Stromal cell of bone marrow (primary cell): ENCODE results near the gene JAZF1.
A peak's percentile ranks its signal among the peaks of the same experiment; 100 is the strongest.
"Not testable (repeated sequence)": the region's sequence is repeated elsewhere in the genome, so short reads cannot be mapped to it uniquely, and the experiment has no call there.

Experiments used
- DNase-seq: peaks from one replicate; pipeline ENCODE4 v3.0.0-alpha.2; 2012; ENCODE audit warnings: low read depth

JAZF1 gene

GRCh38 chr7:27941522-27941921 is 239.1 kb downstream of the JAZF1 start:
- DNase-seq = no peak

- DNase-seq = no peak
Observed at GRCh38 chr7:27940341-27940740, 240.3 kb downstream of the JAZF1 start.

- DNase-seq = no peak
Observed at GRCh38 chr7:27939893-27940292, 240.7 kb downstream of the JAZF1 start.

GRCh38 chr7:27936768-27937102 is 243.9 kb downstream of the JAZF1 start:
- no peak for DNase-seq

- DNase-seq = no peak
Observed at GRCh38 chr7:27936047-27936767, 244.4 kb downstream of the JAZF1 start.

- DNase-seq = peak; percentile 56
Observed at GRCh38 chr7:27933671-27934565, 246.7 kb downstream of the JAZF1 start.

- DNase-seq = no peak
Observed at GRCh38 chr7:27930910-27931476, 249.6 kb downstream of the JAZF1 start.

- no peak for DNase-seq
Observed at GRCh38 chr7:27929127-27929526, 251.5 kb downstream of the JAZF1 start.

GRCh38 chr7:27928001-27928400 is 252.6 kb downstream of the JAZF1 start:
- no peak for DNase-seq

GRCh38 chr7:27925573-27926201 is 254.9 kb downstream of the JAZF1 start:
- no peak for DNase-seq

- DNase-seq = no peak
Observed at GRCh38 chr7:27923642-27923980, 257.0 kb downstream of the JAZF1 start.

- no peak for DNase-seq
Observed at GRCh38 chr7:27922907-27923641, 257.5 kb downstream of the JAZF1 start.

- not testable (repeated sequence) for DNase-seq
Observed at GRCh38 chr7:27922389-27922788, 258.2 kb downstream of the JAZF1 start.

- peak; percentile 87 for DNase-seq
Observed at GRCh38 chr7:27921081-27921836, 259.3 kb downstream of the JAZF1 start.

GRCh38 chr7:27920281-27920946 is 260.2 kb downstream of the JAZF1 start:
- DNase-seq = no peak

GRCh38 chr7:27918503-27918902 is 262.1 kb downstream of the JAZF1 start:
- DNase-seq = no peak

GRCh38 chr7:27917774-27918314 is 262.8 kb downstream of the JAZF1 start:
- no peak for DNase-seq

- no peak for DNase-seq
Observed at GRCh38 chr7:27917119-27917518, 263.5 kb downstream of the JAZF1 start.

- DNase-seq = no peak
Observed at GRCh38 chr7:27916372-27916771, 264.2 kb downstream of the JAZF1 start.

GRCh38 chr7:27914409-27914808 is 266.2 kb downstream of the JAZF1 start:
- no peak for DNase-seq
